Stimulated activated CD4-positive, alpha-beta T cell treated with anti-CD3 and anti-CD28 coated beads, Interleukin-1b, Interleukin-23, amount 100 ng/mL, for 4 hours (primary cell): Measurements from ENCODE around the gene PHKA2.

Experiments used
- DNase-seq, 2 donors: peaks; one replicate each; pipeline ENCODE4 v3.0.0-alpha.2; 2020; ENCODE audit warnings: low read depth in 2 of 2

The PHKA2 gene

DNA sequence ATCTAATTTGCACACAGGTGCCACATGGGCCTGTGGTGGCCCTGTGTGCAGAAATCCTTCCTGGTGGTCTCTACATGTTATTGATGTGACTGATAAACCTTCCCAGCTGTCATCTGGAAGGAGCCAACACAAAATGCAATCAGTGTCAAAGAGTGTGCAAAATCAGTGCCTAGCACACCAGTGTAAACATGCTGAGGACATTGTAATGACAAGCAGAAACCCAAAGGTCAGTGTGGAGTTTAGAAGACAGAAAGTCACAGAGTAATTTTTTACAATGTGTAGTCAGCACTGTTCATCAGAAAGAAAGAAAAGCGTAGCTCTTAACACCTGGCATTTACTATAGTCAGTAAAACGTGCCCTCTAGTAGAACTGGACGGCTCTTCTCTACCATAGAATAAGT is 50.3 kb downstream of the PHKA2 start:
- DNase-seq, result no peak

- DNase-seq, result no peak
Observed at GRCh38 chrX:18931972-18932371, 51.9 kb downstream of the PHKA2 start.

GRCh38 chrX:18929775-18930174 is 54.1 kb downstream of the PHKA2 start:
- DNase-seq, result no peak

- no peak for DNase-seq
Observed at GRCh38 chrX:18927558-18927957, 56.4 kb downstream of the PHKA2 start.

- DNase-seq, result no peak
Observed at GRCh38 chrX:18924507-18925088, 59.3 kb downstream of the PHKA2 start.

- no peak for DNase-seq
Observed at GRCh38 chrX:18920566-18920965, 63.3 kb downstream of the PHKA2 start.

GRCh38 chrX:18920079-18920478 is 63.8 kb downstream of the PHKA2 start:
- no peak for DNase-seq

- no peak for DNase-seq
Observed at GRCh38 chrX:18917831-18918230, 66.1 kb downstream of the PHKA2 start.

- no peak for DNase-seq
Observed at GRCh38 chrX:18906286-18906685, 77.6 kb downstream of the PHKA2 start.

GRCh38 chrX:18900401-18900976 is 83.4 kb downstream of the PHKA2 start:
- no peak for DNase-seq

DNA sequence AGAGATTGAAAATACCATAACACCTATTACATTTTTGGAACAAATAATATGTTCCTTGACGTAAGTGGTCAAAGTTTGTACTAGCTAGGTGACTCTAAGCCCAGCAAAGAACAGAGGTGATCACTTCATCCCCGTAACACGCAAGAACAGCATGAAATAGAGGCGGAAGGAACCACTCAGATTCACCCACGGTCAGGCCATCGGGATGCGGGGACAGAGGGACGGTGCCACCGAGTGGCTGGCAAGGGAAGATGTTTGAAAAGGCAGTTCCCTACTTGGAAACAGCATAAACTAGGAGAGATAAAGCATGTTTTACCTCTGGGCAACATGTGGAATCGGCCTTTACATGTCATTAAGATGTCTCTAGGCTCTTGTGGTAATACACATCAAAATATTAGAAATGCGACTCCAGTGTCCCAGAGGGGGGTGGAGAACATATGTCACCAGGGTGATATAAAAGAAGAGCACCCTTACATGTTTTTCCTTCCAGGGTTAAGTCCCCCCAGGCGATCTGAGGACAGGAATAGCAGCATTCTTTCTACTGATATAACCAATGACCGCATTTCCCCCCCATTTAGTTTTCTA is 84.0 kb downstream of the PHKA2 start:
- no peak for DNase-seq

- DNase-seq, result no peak
Observed at GRCh38 chrX:18898492-18898891, 85.4 kb downstream of the PHKA2 start.

- no peak for DNase-seq
Observed at GRCh38 chrX:18898091-18898490, 85.8 kb downstream of the PHKA2 start.

DNA sequence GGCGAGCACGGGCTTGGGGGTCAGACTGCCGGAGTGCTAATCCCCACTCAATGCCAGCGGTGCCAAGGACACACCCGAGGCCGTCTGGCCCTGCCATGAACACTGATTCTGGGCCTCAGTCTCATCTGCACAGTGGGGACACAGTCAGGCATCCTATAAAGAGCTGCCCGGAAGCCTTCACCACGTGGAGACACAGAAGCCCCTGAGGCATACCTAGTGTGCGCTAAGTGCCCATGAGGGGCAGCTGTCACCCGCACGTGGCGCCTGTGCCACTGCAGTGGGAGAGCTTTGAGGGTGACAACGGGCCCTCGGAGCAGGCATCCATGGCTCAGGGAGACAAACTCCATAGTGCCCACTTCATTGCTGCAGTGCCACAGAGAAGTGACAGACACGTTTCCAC is 86.3 kb downstream of the PHKA2 start:
- no peak for DNase-seq

GRCh38 chrX:18896680-18897544 is 87.0 kb downstream of the PHKA2 start:
- no peak for DNase-seq

GRCh38 chrX:18895189-18895951 is 88.5 kb downstream of the PHKA2 start:
- no peak for DNase-seq

DNA sequence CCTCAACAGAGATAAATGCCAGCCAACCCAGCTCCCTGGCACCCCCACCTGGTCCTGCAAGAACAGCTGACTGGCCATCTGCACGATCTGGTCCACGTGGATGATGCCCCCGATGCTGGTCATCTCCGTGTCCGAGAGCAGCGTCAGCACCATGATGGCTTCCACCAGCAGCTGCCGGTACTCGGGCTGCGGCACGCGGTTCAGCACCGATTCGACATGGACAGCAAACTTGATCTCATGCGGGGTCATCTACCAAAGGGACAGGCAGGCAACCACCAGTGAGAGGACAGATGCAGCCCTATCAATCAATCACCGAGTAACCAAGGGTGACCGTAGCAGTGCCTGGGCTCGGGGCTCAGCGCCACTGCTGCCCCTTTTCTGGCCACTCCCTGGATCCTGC is 89.8 kb downstream of the PHKA2 start:
- DNase-seq, result no peak

- no peak for DNase-seq
Observed at GRCh38 chrX:18893536-18893935, 90.4 kb downstream of the PHKA2 start.

DNA sequence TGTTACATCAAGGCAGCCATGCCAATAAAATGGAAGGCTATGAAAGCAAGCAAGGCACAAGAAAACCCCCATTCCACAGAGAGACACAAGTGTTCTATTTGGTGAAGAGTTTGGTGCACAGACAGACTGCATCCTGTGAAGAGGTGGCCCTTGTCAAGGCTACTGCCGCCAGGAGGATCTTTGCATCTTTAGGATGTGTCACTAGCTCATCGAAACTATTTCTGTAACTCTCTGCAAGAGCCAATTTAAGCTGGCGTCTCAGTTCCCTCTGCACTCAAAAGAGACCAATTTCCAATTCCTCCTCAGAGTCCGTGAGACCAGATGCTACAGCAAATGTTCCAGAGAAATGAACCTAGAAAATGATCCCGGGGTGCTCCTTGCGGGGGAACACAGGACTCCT is 91.0 kb downstream of the PHKA2 start:
- no peak for DNase-seq

DNA sequence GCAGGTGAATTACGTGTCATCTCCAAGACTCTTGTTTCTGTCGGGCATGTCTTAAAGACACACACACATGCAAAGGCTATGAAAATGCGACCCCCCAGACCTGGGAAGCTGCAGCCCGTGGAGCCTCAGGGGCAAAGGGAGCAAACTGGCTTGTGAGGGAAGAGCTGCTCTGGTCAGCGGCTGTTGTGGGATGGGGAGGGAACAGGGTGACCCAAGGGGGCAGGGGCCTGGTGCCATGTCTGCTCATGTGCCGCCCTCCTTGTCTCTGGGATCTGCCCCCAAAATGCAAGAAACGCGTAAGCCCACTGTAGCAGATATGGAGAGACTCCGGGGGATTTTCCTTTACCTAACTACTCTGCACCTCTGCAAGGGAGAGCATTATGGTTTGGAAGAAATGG is 92.4 kb downstream of the PHKA2 start:
- DNase-seq, result no peak

DNA sequence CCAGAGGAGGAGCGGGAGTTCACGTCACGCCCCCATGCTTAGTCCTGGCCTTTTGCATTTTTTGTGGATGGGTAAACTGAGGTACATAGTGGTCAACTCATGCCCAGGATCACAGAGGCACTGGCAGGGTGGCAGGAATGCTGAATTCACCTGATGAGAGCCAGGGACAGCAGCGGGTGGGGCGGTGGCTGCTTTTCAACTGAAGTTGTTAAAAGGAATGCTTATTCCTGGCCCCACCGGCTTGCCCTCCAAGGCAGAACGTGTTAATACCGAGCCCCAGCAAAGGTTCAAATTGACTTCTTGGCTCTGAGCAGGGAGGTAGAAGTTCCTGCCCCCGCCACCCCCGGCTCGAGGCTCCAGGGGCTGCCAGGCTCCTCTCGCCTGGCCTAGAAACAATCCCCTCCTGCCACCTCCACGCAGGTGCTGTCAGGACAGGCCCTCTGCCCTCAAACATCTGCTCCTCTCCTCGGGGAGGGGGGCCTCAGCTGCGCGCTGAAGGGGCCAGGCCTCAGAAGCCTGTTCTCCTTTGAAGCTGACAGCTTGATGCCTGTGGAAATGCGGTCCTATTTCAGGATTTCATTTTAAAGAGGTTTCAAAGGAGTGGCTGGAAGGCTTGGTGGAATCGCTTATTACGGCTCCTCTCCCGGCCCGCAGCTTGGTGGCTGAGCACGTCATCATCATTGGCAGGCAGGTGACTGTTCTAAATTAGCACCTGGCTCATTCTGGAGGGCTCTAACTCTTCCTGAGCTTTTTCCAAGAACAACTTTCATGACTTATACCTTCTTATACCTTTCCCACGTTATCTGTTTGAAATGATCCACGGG is 93.0 kb downstream of the PHKA2 start:
- no peak for DNase-seq
